GM12878 (cell line): ENCODE data around the gene GALNT18. TPM values are rescaled to one million over a fixed set of nuclear protein-coding genes. Genes with fewer than 3 reads are reported as not detected.

Experiments used
- ATAC-seq: fragments of 200-7000 bp; cut with Tn5 transposase; 3 replicates; pipeline ENCODE4 v1.9.1; 2020; ENCODE audit warnings: mild to moderate bottlenecking, moderate library complexity
- BruUV-seq: library from RNA; stranded (reverse); fragments of 400-500 nt; replicated peaks from 2 replicates; lab custom pipeline; 2021; lab: Mats Ljungman, UMichigan
- CTCF ChIA-PET: fragments of 300-600 bp; sonication (Branson Sonifier 250); formaldehyde crosslinking; extraction: SDS; loops from one replicate; lab custom pipeline; 2021; ENCODE audit warnings: inconsistent platforms; lab: Yijun Ruan, JAX
- POLR2A ChIA-PET: fragments of 350-600 bp; formaldehyde crosslinking; extraction: SDS; loops from one replicate; lab custom pipeline; 2021; ENCODE audit warnings: inconsistent platforms; lab: Charles Lee
- RAD21 ChIA-PET: fragments of 300-600 bp; sonication (Branson Sonifier 250); formaldehyde crosslinking; loops from one replicate; lab custom pipeline; 2023; ENCODE audit warnings: antibody characterized with exemption; ENCODE audit not compliant: unreplicated experiment; lab: Charles Lee
- SMC1A ChIA-PET: fragments of 300-600 bp; sonication (Branson Sonifier 250); formaldehyde crosslinking; loops from one replicate; lab custom pipeline; 2023; ENCODE audit not compliant: unreplicated experiment, uncharacterized antibody; lab: Charles Lee
- DNase-seq: peaks from one replicate; pipeline ENCODE4 v3.0.0-alpha.2; 2011; ENCODE audit warnings: low read depth, low spot score
- FAIRE-seq: peaks from 3 replicates; lab custom pipeline; 2011; peaks lifted over from hg19 to GRCh38; lab: Jason Lieb, UNC
- H2AFZ ChIP-seq: 2 replicates; pipeline ENCODE4 v1.6.0; 2011; ENCODE audit warnings: low read depth, low read length, control low read depth; ENCODE audit not compliant: control insufficient read depth
- H3K27ac ChIP-seq: 2 replicates; pipeline ENCODE4 v1.5.1; 2011; ENCODE audit warnings: control low read depth; ENCODE audit not compliant: control insufficient read depth, insufficient read depth
- H3K27me3 ChIP-seq, 2 experiments: replicated peaks in 1 of 2; 2 replicates each; pipeline versions ENCODE4 v1.6.0 to v1.6.1; 2011; ENCODE audit warnings: low read length in 1 of 2; ENCODE audit not compliant: control insufficient read depth in 2 of 2, insufficient read depth in 2 of 2
- H3K36me3 ChIP-seq, 2 experiments: 2 replicates each; pipeline ENCODE4 v1.5.1; 2011; ENCODE audit warnings: low read length in 1 of 2; ENCODE audit not compliant: control insufficient read depth in 2 of 2, insufficient read depth in 2 of 2
- H3K4me1 ChIP-seq: 2 replicates; pipeline ENCODE4 v1.6.1; 2011; ENCODE audit warnings: mild to moderate bottlenecking, low read length, moderate library complexity, mixed read lengths; ENCODE audit not compliant: control insufficient read depth, insufficient read depth
- H3K4me2 ChIP-seq: 2 replicates; pipeline ENCODE4 v1.6.0; 2011; ENCODE audit warnings: control low read depth; ENCODE audit not compliant: control insufficient read depth, insufficient read depth
- H3K4me3 ChIP-seq: fragments of 200-600 bp; sonication (generic); 2 replicates; pipeline ENCODE4 v1.5.1; 2016
- H3K79me2 ChIP-seq: 2 replicates; pipeline ENCODE4 v1.6.0; 2011; ENCODE audit warnings: low read length; ENCODE audit not compliant: control insufficient read depth, insufficient read depth
- H3K9ac ChIP-seq: 2 replicates; pipeline ENCODE4 v1.8.0; 2011; ENCODE audit warnings: low read length, control low read depth, mixed read lengths; ENCODE audit not compliant: control insufficient read depth, insufficient read depth
- H3K9me3 ChIP-seq: replicated peaks from 3 replicates; pipeline ENCODE4 v1.5.1; 2011; ENCODE audit warnings: mild to moderate bottlenecking, low read length; ENCODE audit not compliant: control insufficient read depth, insufficient read depth
- H4K20me1 ChIP-seq: 2 replicates; pipeline ENCODE4 v1.6.0; 2011; ENCODE audit not compliant: control insufficient read depth, insufficient read depth
- BACH1 ChIP-seq: fragments of 450-650 bp; IDR thresholded peaks from 2 replicates; pipeline ENCODE4 v1.6.1; 2017; ENCODE audit warnings: mild to moderate bottlenecking, borderline replicate concordance
- CEBPB ChIP-seq, 2 experiments: fragments of 150-350 bp in 1 of 2; IDR thresholded peaks; 2 replicates each; pipeline ENCODE4 v1.6.1; 2012 to 2014; ENCODE audit warnings: low read depth in 2 of 2, low read length in 2 of 2, borderline replicate concordance in 1 of 2, inconsistent platforms in 1 of 2
- EP300 ChIP-seq, 2 experiments: fragments of 150-350 bp in 1 of 2; IDR thresholded peaks; 2 replicates each; pipeline ENCODE4 v1.6.1; 2011 to 2012; ENCODE audit warnings: low read depth in 2 of 2, low read length in 2 of 2, borderline replicate concordance in 1 of 2, improper control_type of control experiment in 1 of 2, inconsistent platforms in 1 of 2; ENCODE audit not compliant: control insufficient read depth in 1 of 2
- GABPA ChIP-seq: IDR thresholded peaks from 2 replicates; pipeline ENCODE4 v1.6.1; 2014; ENCODE audit warnings: antibody characterized with exemption, low read depth, mild to moderate bottlenecking, inconsistent platforms
- JUNB ChIP-seq: IDR thresholded peaks from 2 replicates; pipeline ENCODE4 v1.6.1; 2016; ENCODE audit warnings: antibody characterized with exemption, mild to moderate bottlenecking
- MEF2A ChIP-seq: IDR thresholded peaks from 2 replicates; pipeline ENCODE4 v1.6.1; 2011; ENCODE audit warnings: low read depth, mild to moderate bottlenecking, low read length, moderate library complexity; ENCODE audit not compliant: insufficient read depth
- RELA ChIP-seq: fragments of 450-650 bp; IDR thresholded peaks from 2 replicates; pipeline ENCODE4 v1.8.0; 2014; ENCODE audit warnings: borderline replicate concordance; ENCODE audit not compliant: partially characterized antibody
- SMAD1 ChIP-seq: fragments of 450-650 bp; IDR thresholded peaks from 2 replicates; pipeline ENCODE4 v1.6.1; 2018; ENCODE audit warnings: mild to moderate bottlenecking, low read depth; ENCODE audit not compliant: partially characterized antibody
- SPI1 ChIP-seq: IDR thresholded peaks from 2 replicates; pipeline ENCODE4 v1.6.1; 2011; ENCODE audit warnings: low read depth, mild to moderate bottlenecking, low read length, moderate library complexity, borderline replicate concordance; ENCODE audit not compliant: insufficient read depth
- STAT1 ChIP-seq: fragments of 450-650 bp; conservative IDR thresholded peaks from 2 replicates; pipeline ENCODE4 v1.6.1; 2014; ENCODE audit warnings: antibody characterized with exemption, mild to moderate bottlenecking
- TCF7 ChIP-seq: IDR thresholded peaks from 2 replicates; pipeline ENCODE4 v1.6.1; 2014; ENCODE audit warnings: antibody characterized with exemption, borderline replicate concordance
- ZNF217 ChIP-seq: fragments of 450-650 bp; IDR thresholded peaks from 2 replicates; pipeline ENCODE4 v1.6.1; 2017; ENCODE audit warnings: antibody characterized with exemption, mild to moderate bottlenecking
- in situ Hi-C: fragments of 300-500 bp; cut with MboI; formaldehyde crosslinking; loops from 9 replicates; pipeline ENCODE4 v1.14.3; 2018; ENCODE audit warnings: mixed read lengths
- intact Hi-C: fragments of 100-400 bp; cut with micrococcal nuclease; formaldehyde crosslinking; loops from one replicate; pipeline ENCODE4 v1.14.2; 2022; ENCODE audit not compliant: unreplicated experiment
- polyA plus RNA-seq, 11 experiments: library from polyadenylated mRNA; depleted of rRNA in 4 of 11; unstranded in 6 of 11; stranded (reverse) in 5 of 11; fragments of >200 nt; fragmentation: Nextera tagmentation in 4 of 11; fragmentation: Illumina TruSeq in 1 of 11; extraction: Ambion mirVana in 4 of 11; extraction: Trizol in 1 of 11; gene quantifications; 1 replicate in 1 of 11; 2 replicates in 10 of 11; pipeline versions ENCODE4 v1.2.1 to v1.2.3, GENCODE V29; 2011 to 2016; ENCODE audit warnings: inconsistent platforms in 2 of 11, missing spikeins in 2 of 11, low read depth in 1 of 11
- total RNA-seq, 4 experiments: library from RNA; depleted of rRNA in 3 of 4; stranded (reverse); fragments of >200 nt in 3 of 4; fragmentation: Illumina TruSeq in 1 of 4; extraction: Trizol in 1 of 4; gene quantifications; 2 replicates each; pipeline versions ENCODE4 v1.2.1 to v1.2.3, GENCODE V29; 2013 to 2021
- TF ChIP-seq, protein P1 (sequence below): fragments of 150-350 bp; IDR thresholded peaks from 2 replicates; pipeline ENCODE4 v1.6.1; 2016; ENCODE audit warnings: low read depth, low read length
- TF ChIP-seq, protein P2 (sequence below), 3 experiments: IDR thresholded peaks in 2 of 3; conservative IDR thresholded peaks in 1 of 3; 2 replicates each; pipeline ENCODE4 v1.5.1; 2011; ENCODE audit warnings: low read depth in 3 of 3, low read length in 3 of 3, mild to moderate bottlenecking in 3 of 3, control low read depth in 2 of 3, moderate library complexity in 2 of 3, inconsistent platforms in 1 of 3, mixed read lengths in 1 of 3; ENCODE audit not compliant: control insufficient read depth in 2 of 3, insufficient read depth in 1 of 3; ENCODE audit errors: extremely low read depth in 1 of 3
- TF ChIP-seq, protein P3 (sequence below): IDR thresholded peaks from 2 replicates; pipeline ENCODE4 v1.6.1; 2012; ENCODE audit warnings: low read depth, low read length, improper control_type of control experiment
- TF ChIP-seq, protein P4 (sequence below): fragments of 450-650 bp; formaldehyde crosslinking; IDR thresholded peaks from 2 replicates; pipeline ENCODE4 v1.4.0; 2022; ENCODE audit warnings: mild to moderate bottlenecking, moderate library complexity

GALNT18 gene
- total and polyA plus RNA-seq, 10 of the 15 experiments (the other 5 are each of a cell fraction or from before 2014, with no cell fraction given) = 1.2 to 14.2 (median 6.3) TPM

DNA sequence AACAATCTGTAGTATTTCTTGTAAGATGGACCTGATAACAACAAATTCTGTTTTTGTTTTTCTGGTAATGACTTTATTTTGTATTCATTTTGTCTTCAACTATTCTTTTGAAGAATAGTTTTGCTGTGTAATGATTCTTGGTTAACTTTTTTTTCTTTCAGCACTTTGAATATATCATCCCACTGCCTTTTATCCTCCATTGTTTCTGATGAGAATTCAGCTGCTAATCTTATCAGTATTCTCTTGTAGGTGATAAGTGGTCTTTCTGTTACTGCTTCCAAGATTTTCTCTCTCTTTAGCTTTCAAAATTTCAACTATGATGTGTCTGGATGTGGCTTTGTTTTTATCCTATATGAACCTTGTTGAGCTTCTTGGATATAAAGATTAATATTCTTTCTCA lies 21.5 kb downstream of the GALNT18 start:
- Histone ChIP-seq H3K27ac (no peak overlapping the region), H3K9ac (no peak overlapping the region), H3K79me2 (no peaks in the 10 kb centered on the region), H3K4me3 (no peak overlapping the region), H3K36me3 (no peaks in the 10 kb centered on the region), H2AFZ (no peak overlapping the region), H3K4me1 (no peaks in the 10 kb centered on the region), H3K4me2 (no peak overlapping the region), H3K27me3 (no peaks in the 10 kb centered on the region), H3K9me3 (peaks cover 3% of the 10 kb centered on the region; the same call in 1 of the 3 replicates), H4K20me1 (no peaks in the 10 kb centered on the region)
- CTCF ChIA-PET = no interaction called here
- DNase-seq = no peak
- POLR2A ChIA-PET = no interaction called here
- RAD21 ChIA-PET = no interaction called here
- intact Hi-C loops (no loop called here), in situ Hi-C loops (no loop called here)
- no TSS peak for BruUV-seq
- FAIRE-seq = no peak
- SMC1A ChIA-PET = interaction anchor here (0.6 to 1.3 kb wide), 4 partner anchors 10 to 234 kb away, joined by 3 read pairs; no protein-coding TSS in a partner anchor
- no peak for ATAC-seq
- TF ChIP-seq STAT1 = no peak
- TF ChIP-seq, protein P1, sequence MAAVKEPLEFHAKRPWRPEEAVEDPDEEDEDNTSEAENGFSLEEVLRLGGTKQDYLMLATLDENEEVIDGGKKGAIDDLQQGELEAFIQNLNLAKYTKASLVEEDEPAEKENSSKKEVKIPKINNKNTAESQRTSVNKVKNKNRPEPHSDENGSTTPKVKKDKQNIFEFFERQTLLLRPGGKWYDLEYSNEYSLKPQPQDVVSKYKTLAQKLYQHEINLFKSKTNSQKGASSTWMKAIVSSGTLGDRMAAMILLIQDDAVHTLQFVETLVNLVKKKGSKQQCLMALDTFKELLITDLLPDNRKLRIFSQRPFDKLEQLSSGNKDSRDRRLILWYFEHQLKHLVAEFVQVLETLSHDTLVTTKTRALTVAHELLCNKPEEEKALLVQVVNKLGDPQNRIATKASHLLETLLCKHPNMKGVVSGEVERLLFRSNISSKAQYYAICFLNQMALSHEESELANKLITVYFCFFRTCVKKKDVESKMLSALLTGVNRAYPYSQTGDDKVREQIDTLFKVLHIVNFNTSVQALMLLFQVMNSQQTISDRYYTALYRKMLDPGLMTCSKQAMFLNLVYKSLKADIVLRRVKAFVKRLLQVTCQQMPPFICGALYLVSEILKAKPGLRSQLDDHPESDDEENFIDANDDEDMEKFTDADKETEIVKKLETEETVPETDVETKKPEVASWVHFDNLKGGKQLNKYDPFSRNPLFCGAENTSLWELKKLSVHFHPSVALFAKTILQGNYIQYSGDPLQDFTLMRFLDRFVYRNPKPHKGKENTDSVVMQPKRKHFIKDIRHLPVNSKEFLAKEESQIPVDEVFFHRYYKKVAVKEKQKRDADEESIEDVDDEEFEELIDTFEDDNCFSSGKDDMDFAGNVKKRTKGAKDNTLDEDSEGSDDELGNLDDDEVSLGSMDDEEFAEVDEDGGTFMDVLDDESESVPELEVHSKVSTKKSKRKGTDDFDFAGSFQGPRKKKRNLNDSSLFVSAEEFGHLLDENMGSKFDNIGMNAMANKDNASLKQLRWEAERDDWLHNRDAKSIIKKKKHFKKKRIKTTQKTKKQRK = no peak
- TF ChIP-seq MEF2A = no peak
- TF ChIP-seq CEBPB (IDR thresholded peaks at IDR 0.05; ENCODE audit: borderline replicate concordance in 1 of 2, low read depth in 2 of 2, low read length in 2 of 2) = no peak
- no peak for TF ChIP-seq SPI1
- TF ChIP-seq, protein P2, sequence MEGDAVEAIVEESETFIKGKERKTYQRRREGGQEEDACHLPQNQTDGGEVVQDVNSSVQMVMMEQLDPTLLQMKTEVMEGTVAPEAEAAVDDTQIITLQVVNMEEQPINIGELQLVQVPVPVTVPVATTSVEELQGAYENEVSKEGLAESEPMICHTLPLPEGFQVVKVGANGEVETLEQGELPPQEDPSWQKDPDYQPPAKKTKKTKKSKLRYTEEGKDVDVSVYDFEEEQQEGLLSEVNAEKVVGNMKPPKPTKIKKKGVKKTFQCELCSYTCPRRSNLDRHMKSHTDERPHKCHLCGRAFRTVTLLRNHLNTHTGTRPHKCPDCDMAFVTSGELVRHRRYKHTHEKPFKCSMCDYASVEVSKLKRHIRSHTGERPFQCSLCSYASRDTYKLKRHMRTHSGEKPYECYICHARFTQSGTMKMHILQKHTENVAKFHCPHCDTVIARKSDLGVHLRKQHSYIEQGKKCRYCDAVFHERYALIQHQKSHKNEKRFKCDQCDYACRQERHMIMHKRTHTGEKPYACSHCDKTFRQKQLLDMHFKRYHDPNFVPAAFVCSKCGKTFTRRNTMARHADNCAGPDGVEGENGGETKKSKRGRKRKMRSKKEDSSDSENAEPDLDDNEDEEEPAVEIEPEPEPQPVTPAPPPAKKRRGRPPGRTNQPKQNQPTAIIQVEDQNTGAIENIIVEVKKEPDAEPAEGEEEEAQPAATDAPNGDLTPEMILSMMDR (IDR thresholded peaks at IDR 0.05 in 2 of 3, conservative IDR thresholded peaks at IDR 0.05 in 1 of 3; ENCODE audit: control insufficient read depth in 2 of 3, extremely low read depth in 1 of 3, insufficient read depth in 1 of 3, low read depth in 3 of 3, low read length in 3 of 3) = no peak
- no peak for TF ChIP-seq RELA
- no peak for TF ChIP-seq ZNF217
- no peak for TF ChIP-seq JUNB
- TF ChIP-seq BACH1 = no peak
- TF ChIP-seq EP300 (IDR thresholded peaks at IDR 0.05; ENCODE audit: borderline replicate concordance in 1 of 2, control insufficient read depth in 1 of 2, low read depth in 2 of 2, low read length in 2 of 2) = no peak
- TF ChIP-seq GABPA = no peak
- TF ChIP-seq, protein P3, sequence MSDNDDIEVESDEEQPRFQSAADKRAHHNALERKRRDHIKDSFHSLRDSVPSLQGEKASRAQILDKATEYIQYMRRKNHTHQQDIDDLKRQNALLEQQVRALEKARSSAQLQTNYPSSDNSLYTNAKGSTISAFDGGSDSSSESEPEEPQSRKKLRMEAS = no peak
- TF ChIP-seq SMAD1 = no peak
- TF ChIP-seq, protein P4, sequence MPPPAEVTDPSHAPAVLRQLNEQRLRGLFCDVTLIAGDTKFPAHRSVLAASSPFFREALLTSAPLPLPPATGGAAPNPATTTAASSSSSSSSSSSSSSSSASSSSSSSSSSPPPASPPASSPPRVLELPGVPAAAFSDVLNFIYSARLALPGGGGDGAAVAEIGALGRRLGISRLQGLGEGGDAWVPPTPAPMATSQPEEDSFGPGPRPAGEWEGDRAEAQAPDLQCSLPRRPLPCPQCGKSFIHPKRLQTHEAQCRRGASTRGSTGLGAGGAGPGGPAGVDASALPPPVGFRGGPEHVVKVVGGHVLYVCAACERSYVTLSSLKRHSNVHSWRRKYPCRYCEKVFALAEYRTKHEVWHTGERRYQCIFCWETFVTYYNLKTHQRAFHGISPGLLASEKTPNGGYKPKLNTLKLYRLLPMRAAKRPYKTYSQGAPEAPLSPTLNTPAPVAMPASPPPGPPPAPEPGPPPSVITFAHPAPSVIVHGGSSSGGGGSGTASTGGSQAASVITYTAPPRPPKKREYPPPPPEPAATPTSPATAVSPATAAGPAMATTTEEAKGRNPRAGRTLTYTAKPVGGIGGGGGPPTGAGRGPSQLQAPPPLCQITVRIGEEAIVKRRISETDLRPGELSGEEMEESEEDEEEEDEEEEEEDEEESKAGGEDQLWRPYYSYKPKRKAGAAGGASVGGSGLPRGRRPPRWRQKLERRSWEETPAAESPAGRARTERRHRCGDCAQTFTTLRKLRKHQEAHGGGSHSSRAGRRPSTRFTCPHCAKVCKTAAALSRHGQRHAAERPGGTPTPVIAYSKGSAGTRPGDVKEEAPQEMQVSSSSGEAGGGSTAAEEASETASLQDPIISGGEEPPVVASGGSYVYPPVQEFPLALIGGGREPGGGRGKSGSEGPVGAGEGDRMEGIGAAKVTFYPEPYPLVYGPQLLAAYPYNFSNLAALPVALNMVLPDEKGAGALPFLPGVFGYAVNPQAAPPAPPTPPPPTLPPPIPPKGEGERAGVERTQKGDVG = no peak
- no peak for TF ChIP-seq TCF7
